GM21619 (cell line): Measurements from ENCODE around the gene RPRML.
"Not testable (repeated sequence)": the region's sequence is repeated elsewhere in the genome, so short reads cannot be mapped to it uniquely, and the experiment has no call there.

ENCODE experiments used
- ATAC-seq: cut with Tn5 transposase; IDR thresholded peaks from one replicate; pipeline ENCODE4 v1.9.1; 2021; ENCODE audit not compliant: unreplicated experiment

Gene RPRML

GRCh38 chr17:46979147-46979863 lies at the start of gene RPRML:
Gene RPRML, minus strand, starts transcription at chr17:46979253. Its CDS starts 246 bp downstream, at chr17:46979007.
- ATAC-seq = no peak

DNA sequence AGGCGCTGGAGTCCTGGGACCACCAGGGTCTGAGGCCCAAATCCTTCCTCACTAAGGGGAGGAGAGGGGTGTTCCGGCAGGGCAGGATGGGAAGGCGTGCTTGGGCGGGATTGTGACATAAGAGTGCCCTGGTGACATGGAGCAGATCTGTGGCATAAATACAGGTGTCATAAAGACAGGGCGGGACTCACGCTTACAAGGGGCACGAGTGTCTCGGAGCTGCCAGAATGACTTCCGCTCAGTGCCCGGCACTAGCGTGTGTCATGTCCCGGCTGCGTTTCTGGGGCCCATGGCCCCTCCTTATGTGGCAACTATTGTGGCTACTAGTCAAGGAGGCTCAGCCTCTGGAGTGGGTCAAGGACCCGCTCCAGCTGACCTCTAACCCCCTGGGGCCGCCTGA lies 37.9 kb upstream of the RPRML start:
- not testable (repeated sequence) for ATAC-seq

- ATAC-seq = no peak
These were observed 34.3 kb upstream of the RPRML start for GRCh38 chr17:47013341-47013740.

- ATAC-seq = no peak
These were observed 33.4 kb upstream of the RPRML start for GRCh38 chr17:47012457-47012856.

DNA sequence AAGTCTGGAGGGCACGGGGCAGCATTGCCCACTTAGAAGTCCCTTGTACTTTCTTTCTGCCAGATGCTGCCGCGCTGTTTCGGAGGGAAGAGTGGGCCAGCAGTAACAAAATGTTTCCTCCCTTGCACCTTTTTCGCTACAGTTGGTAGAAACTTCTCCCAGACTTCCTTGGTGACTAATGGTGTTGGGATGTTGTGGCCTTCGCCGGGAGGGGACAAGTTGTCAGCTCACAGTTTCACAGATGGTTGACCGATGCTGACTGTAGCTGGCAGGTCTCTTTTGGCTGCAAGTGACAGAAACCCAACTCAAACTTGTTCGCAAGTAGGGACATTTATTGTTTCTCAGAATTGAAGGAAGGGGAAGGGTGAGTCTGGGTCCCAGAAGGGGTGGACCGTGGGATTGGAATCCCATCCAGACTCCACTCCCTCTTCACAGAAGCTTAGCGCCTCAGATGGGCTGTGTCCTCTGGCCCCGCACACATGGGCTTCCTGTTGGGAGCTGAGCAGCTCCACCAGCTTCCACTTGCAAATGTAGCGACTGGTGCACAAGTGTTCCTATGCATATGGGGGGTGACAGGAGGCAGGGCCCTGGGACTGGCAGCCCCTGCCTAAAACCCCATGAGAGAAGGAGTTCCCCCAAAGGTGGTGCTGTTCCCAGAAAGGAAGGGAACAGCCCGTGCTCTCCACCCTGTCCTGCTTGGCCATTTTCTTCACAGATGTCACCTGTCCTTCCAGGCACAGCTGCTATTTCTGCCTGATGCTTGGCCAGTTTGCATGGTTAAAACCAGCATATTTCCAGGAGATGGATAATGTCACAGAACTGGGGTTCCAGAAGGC lies 30.9 kb upstream of the RPRML start:
- ATAC-seq = no peak

- ATAC-seq = no peak
These were observed 25.9 kb upstream of the RPRML start for GRCh38 chr17:47004906-47005305.

GRCh38 chr17:47003864-47004263 lies 24.8 kb upstream of the RPRML start:
- ATAC-seq = not testable (repeated sequence)

- no peak for ATAC-seq
These were observed 17.0 kb upstream of the RPRML start for GRCh38 chr17:46995841-46996571.

GRCh38 chr17:46994993-46995392 lies 15.9 kb upstream of the RPRML start:
- ATAC-seq = no peak

DNA sequence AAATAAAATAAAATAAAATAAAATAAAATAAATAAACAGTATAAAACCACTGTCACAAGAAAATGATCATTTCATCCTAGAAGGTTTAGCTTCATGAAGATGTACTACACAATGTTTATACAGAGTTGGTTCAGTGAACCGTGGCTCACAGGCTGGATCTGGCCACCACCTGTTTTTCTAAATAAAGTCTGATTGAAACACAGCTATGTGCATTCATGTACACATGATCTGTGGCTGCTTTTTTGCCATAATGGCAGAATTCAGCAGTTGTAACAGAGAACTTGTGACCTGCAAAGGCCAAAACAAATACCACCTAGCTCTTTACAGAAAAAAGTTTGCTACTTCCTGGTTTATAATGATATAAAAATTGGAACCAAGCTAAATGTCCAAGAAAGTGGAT lies 12.6 kb upstream of the RPRML start:
- no peak for ATAC-seq

- no peak for ATAC-seq
These were observed 10.8 kb upstream of the RPRML start for GRCh38 chr17:46989637-46990431.

- ATAC-seq = not testable (repeated sequence)
These were observed 8.9 kb upstream of the RPRML start for GRCh38 chr17:46987927-46988326.

DNA sequence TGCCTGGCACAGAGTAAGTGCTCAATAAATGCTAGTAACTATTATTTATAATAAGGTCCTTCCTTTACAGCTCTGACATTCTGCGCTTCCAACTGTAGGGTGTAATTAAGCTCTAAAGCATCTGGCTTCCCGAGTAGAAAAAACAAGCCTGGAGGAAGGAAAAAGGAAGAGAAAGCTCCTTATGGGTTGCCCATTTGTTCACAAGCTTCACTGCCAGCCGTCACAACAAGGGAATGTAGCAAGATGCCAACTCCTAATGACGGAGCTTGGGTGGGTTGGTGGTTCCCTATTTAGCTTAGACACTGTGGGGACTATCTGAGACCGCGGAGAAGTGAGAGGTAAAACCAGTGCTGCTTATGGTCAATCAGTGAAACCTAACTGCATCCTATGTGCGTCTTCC lies 7.3 kb upstream of the RPRML start:
- no peak for ATAC-seq

DNA sequence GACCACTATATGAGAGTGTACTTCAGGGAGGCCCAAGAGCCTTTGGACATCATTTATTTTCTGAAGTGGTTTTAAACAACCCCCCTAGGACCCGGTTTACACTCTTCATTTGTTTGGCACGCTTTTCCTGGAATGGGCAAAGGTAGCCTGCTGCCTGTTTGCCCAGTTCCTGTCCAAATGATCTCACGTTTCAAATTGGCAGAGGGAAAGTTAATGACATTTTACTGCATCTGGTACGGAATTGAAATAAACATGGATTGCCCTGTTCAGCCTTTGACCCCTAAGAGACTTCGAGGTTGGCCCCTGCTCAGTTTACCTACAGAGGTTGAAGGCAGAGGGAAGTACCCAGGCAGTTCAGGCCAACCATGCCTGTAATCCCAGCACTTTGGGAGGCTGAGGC lies 5.8 kb upstream of the RPRML start:
- ATAC-seq = no peak

GRCh38 chr17:46984341-46984740 lies 5.3 kb upstream of the RPRML start:
- no peak for ATAC-seq

GRCh38 chr17:46983782-46984181 lies 4.7 kb upstream of the RPRML start:
- no peak for ATAC-seq

GRCh38 chr17:46982577-46982976 lies 3.5 kb upstream of the RPRML start:
- ATAC-seq = no peak

GRCh38 chr17:46978489-46979146 lies 435 bp downstream of the RPRML start:
- ATAC-seq = no peak

GRCh38 chr17:46977750-46978488 lies 1.1 kb downstream of the RPRML start:
- no peak for ATAC-seq

DNA sequence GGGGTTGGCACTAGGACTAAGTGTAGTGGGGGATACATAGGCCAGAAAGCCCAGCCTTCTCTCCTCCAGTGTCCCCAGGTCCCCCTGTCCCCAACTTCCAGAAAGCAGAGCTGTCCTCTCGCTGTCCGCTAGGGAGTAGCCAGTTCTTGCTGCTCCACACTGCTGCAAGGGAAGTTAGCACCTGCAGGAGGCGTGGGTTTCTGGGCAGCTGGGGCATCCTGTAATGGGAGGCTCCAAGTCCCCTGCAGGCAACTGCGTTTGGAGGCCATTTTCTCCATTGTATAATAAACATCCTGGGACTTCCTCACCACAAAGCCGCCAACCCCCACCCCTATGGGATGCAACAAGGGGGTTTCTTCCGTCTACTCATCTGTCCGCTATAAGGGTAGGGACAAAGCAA lies 1.7 kb downstream of the RPRML start:
- no peak for ATAC-seq
